Activated naive CD4-positive, alpha-beta T cell (primary cell): ENCODE results near the gene EEFSEC.
A peak's percentile ranks its signal among the peaks of the same experiment; 100 is the strongest.

Experiments
- DNase-seq, 4 experiments: peaks; one replicate each; lab custom pipeline; 2025; lab: John Stamatoyannopoulos, UW

EEFSEC gene

DNA sequence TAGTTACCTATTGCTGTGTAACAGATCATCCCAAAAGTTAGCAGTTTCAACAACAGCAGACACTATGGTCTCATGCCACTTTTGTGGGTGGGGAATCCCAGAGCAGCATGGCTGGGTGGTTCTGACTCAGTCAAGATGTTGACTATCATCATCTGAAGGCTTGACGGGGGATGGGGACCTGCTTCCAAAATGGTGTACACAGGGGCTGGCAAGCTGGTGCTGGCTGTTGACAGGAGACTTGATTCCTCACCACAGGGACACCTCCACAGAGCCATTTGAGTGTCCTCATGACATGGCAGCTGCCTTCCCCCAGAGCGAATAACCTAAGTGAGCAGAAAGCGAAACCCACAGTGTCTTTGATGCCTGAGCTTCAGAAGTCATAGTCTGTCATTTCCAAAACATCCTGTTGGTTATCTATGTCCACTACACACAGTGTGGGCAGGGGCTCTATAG, 294.3 kb downstream of the EEFSEC start:
- DNase-seq, result no peak

DNA sequence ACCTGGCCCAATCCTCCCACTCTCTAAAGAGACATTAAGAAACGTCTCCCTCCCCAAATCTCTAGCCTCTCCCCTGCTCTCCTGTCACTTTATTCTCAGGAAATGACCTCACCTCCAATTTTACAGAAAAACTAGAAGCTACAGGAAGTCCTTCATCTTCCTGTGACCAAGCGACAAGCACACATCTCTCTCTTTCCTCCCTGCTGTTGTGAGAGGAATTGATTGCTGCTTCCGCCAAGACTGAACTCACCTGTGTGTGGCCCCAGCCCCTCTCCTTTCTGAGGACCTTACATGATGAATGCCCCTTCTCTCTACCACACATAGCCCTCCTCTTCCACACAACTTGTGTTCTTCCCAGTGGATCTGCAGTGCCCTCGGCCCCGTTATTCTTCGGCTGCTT, 295.2 kb downstream of the EEFSEC start:
- peak in 1 of 4 experiments; percentile 11 for DNase-seq

GRCh38 chr3:128449111-128449638, 295.9 kb downstream of the EEFSEC start:
- no peak for DNase-seq

GRCh38 chr3:128452120-128452519, 298.8 kb downstream of the EEFSEC start:
- DNase-seq, result no peak

- no peak for DNase-seq
Measured at GRCh38 chr3:128452678-128453275, 299.5 kb downstream of the EEFSEC start.

DNA sequence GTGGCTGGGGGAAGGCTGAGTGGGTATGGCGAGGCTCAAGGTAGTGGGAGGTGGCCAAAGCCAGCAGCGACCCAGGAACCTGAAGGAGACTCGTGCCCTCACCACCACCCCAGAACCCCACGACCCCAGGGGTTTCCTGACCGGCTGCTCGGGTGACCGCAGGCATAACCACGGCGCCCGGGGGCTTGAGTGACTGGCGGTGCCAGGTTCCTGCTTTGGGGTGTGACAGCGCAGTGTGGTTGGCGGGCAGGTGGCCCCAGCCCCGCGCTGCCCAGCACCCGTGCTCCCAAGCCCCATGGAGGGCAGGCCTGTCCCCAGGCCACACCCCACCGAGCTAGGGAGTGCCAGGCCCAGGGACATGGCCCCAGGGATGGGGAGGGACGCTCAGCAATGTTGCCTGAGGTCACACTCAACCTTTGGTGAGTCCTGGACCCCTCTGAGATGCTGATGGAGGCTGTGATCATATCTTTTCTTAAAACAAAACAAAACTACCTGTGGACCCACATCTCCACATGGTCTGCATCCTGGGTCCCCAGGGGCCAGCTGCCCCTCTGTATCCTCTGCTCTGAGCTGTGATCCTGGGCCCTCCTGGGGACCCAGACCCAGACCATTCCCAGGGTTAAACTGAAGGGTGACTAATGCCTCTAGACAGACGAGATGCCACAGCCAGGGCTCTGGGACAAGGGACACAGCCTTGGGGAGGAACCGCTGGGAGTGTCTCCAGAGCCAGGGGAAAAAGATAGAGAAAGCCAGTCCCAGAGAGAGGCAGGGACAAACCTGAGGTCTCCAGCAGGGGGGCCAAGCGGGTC, 300.4 kb downstream of the EEFSEC start:
- DNase-seq, result no peak

DNA sequence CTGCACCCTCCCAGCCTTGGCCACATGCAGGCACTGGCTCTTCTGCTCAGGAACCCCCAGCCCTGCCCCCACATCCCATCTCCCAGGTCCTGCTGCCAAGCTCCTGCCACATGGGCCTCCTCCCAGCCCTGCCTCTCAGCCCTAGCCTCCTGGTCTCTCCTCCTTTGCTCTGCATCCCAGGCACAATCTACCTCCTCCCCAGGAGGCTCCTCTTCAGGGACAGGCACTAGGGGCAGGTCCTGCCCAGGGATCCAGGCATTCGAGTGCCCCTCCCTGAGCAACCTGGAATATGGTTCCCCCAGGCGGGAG, 301.0 kb downstream of the EEFSEC start:
- no peak for DNase-seq

GRCh38 chr3:128455116-128455515, 301.8 kb downstream of the EEFSEC start:
- no peak for DNase-seq

DNA sequence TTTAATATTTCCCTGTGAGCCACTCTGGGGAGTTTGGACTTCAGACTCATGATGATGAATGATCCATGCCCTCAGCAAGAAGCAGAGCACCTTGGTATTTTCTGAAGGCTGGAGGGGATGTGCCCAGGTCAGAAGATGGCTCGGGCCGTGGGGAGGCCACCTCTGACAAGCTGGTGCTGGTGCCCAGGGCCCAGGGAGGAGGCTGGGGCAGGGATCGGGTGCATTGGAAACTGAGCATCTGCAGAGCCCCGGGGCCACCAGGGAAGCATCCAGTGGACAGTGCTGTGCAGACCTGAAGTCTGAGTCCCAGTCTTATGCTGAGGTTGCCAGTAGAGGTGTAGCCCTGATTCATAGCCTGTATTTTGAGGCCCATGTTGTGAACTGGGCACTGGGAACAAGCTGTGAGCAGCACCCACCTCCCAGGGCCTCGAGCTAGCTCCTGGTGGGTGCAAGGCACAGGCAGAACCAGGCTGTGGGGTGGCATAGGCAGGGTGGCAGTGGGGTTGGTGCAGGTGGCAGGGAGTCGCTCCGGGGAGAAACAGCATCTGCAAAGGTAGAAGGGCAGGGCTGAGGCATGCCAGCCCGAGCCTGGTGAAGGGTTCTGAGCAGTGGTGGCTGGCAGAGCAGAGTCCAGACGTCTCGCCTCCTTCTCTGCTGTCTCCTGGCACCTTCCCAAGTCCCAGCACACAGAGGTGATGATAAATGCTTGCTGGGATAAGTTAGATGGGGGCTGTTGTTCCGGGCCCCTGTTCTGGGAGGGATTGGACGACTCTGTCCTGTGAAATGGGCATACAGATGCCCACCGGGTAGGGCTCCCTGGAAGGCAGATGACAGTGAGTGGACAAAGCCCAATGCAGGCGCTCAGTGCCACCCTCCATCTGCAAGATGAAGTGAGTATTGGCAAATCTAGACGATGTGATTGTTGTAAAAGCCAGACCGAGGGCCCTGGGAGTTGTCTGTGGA, 302.8 kb downstream of the EEFSEC start:
- no peak for DNase-seq

DNA sequence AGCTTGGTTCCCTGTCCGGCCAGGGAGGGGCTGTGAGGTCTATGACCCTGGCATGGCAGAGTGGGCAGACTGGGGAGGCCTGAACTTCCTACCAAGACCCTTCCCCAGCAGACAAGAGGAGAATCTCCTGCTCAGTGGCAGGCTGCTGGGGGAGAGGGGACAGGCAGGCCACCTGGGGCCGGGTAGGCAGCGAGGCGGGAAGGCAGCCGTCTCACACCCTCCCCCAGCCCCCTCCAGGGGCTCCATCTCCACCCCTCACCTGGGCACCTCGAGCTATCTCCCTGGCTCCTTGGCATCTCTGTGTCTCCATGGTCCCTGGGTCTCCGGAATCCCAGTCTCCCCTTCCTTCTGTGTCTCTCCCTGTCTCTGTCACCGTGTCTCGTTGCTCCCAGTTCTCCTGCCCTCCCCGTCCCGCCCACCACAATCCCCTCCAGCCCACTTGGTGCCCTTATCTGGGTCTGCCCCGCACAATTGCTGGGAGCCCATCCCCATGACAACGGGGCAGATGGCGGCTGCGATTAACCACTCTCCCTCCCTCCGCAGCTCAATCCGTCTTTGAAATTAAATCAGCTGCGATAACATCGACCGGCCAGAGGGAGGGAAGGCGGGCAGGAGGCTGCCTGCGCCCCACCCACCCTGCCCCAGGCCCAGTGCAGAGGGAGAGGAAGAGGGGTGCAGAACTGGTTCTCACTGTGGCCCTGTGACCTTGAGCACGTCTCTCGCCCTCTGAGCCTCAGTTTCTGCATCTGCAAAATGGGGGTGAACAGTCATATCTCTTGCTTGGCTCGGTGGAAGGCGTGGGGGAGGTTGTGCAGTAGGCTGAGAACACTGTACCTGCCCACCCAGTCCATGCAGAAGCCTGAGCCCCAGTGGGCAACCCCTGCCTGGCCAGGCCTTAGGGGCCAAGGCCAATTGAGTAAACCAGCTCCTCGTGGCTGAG, 303.8 kb downstream of the EEFSEC start:
- no peak for DNase-seq

DNA sequence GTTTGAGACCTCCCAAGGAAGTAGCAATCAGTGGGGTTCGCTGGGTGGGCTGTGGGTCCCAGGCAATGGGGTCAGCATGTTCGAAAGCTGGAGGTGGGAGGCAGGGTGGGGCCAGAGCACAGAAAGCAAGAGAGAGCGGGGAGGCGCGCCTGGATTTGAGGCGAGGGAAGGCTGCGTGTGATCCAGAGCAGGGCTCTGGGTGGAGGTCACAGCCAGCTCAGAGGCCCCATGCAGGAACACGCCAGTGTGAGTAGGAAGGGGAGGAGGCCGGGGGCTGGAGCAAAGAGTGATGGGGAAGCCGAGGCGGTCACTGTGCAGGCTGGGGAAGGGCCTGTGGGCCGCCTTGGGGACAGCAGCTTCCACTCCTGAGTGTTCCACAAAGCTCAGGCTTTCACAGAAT, 304.7 kb downstream of the EEFSEC start:
- DNase-seq, result no peak
